SK-N-MC (cell line): ENCODE results near the gene CCDC158.

Experiments
- DNase-seq: peaks from one replicate; pipeline ENCODE4 v3.0.0-alpha.2; 2011; ENCODE audit warnings: low read depth, low spot score
- H3K27ac ChIP-seq: fragments of 200-600 bp; sonication (generic); 2 replicates; pipeline ENCODE4 v1.5.1; 2016; ENCODE audit warnings: mixed run types
- H3K36me3 ChIP-seq: fragments of 200-600 bp; sonication (generic); 2 replicates; pipeline ENCODE4 v1.6.1; 2017; ENCODE audit warnings: antibody characterized with exemption, low read length, mixed read lengths; ENCODE audit not compliant: insufficient read depth
- H3K4me3 ChIP-seq: fragments of 200-600 bp; sonication (generic); 2 replicates; pipeline ENCODE4 v1.5.1; 2016
- H3K9ac ChIP-seq: fragments of 200-600 bp; sonication (generic); 2 replicates; pipeline ENCODE4 v1.8.0; 2017; ENCODE audit warnings: mixed run types, mixed read lengths; ENCODE audit not compliant: insufficient read length
- H3K9me3 ChIP-seq: fragments of 200-600 bp; sonication (generic); 2 replicates; pipeline ENCODE4 v1.6.1; 2017; ENCODE audit warnings: low read depth, mild to moderate bottlenecking, antibody characterized with exemption, low read length, moderate library complexity, mixed read lengths
- EZH2 ChIP-seq: fragments of 200-600 bp; sonication (generic); IDR thresholded peaks from one replicate; pipeline ENCODE4 v1.6.1; 2017; ENCODE audit warnings: antibody characterized with exemption
- FOXP2 ChIP-seq: optimal IDR thresholded peaks from 2 replicates; pipeline ENCODE3; 2011; ENCODE audit warnings: mild to moderate bottlenecking, moderate library complexity; ENCODE audit not compliant: insufficient read depth; ENCODE audit errors: extremely low read length, control extremely low read depth
- POLR2AphosphoS5 ChIP-seq: IDR thresholded peaks from 2 replicates; pipeline ENCODE4 v1.6.1; 2012; ENCODE audit warnings: mild to moderate bottlenecking, low read depth, low read length, borderline replicate concordance

CCDC158 gene

DNA sequence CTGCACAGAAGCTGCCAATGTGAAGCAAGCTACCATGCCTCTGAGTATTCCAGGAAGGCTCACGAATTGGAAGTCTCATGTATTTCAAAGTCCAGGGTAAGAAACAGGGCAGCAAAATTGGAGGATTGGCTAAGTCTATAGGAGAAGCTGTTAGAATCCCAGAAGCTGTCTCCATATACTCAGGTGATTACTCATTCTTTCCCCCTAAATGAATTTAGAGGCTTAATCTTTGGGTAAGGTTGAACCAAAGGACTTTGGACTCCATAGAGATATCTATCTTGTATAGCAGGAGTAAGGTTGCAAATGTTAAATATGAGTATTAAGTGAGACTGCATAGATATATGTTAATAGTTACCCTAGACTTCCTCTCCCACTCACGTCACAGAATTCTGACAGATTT, 78.1 kb downstream of the CCDC158 start:
- H3K9me3 ChIP-seq = no peaks in the 10 kb centered on the region
- no peak overlapping the region for H3K4me3 ChIP-seq
- no peak overlapping the region for H3K27ac ChIP-seq
- no peaks in the 10 kb centered on the region for H3K36me3 ChIP-seq
- TF ChIP-seq POLR2AphosphoS5 (no peak), EZH2 (no peak), FOXP2 (no peak)
- DNase-seq = no peak
- H3K9ac ChIP-seq = no peak overlapping the region

DNA sequence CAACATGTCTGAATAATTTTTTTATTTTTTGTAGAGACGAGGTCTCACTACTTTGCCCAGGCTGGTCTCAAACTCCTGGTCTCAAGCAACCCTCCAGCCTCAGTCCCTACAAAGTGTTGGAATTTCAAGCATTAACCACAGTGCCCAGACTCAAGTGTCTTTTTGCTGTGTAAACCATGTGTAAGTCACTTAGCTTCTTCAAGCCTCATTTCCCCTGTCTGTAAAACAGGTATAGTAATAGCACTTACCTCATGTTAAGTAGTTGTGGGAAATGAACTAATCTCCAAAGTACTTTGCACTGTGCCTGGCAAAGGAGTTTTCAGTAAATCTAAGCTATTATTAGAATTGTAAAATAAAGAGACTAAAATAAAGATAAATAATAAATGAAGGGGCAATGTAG, 78.8 kb downstream of the CCDC158 start:
- no peak overlapping the region for H3K27ac ChIP-seq
- no peak overlapping the region for H3K4me3 ChIP-seq
- no peaks in the 10 kb centered on the region for H3K9me3 ChIP-seq
- H3K9ac ChIP-seq = no peak overlapping the region
- no peak for DNase-seq
- no peaks in the 10 kb centered on the region for H3K36me3 ChIP-seq
- no peak for TF ChIP-seq EZH2
- no peak for TF ChIP-seq POLR2AphosphoS5
- TF ChIP-seq FOXP2 = no peak

DNA sequence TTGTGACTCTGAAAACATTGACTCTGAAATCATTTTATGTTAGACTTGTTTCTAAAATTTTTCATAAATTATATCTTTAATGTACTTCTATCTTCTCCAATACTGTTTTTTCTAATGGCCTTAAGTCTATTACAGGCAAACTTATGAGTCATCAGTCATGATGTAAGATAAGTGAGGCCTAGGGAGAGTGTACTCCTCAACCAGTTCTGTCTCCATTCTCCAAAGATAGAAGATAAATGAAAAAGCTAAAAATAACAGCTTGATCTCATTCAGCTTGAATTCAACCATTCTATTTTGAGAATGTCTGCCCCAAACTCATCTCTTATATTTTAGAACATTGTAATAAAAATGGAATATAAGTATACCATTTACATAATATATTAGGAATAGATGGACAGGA, 79.9 kb downstream of the CCDC158 start:
- Histone ChIP-seq H3K36me3 (no peaks in the 10 kb centered on the region), H3K4me3 (no peak overlapping the region), H3K9me3 (no peaks in the 10 kb centered on the region), H3K27ac (no peak overlapping the region), H3K9ac (no peak overlapping the region)
- no peak for DNase-seq
- no peak for TF ChIP-seq FOXP2
- no peak for TF ChIP-seq POLR2AphosphoS5
- TF ChIP-seq EZH2 = no peak

DNA sequence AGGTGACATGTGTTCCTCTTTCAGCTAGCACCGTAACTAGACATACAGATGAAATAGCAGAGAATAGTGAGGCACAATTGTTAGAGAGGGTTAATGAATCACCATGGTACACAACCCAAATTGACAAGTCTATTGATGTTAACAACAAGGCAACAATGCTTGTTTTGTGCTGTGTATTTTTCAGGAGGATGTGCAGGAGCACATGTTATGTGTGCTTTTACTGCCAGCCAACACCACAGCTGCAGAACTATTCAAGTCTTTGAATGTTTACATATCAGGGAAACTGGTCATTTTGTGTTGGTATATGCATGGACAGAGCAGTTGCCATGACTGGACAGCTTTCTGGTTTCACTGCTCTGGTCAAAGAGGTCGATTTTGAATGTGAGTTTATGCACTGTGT, 81.6 kb downstream of the CCDC158 start:
- no peak for TF ChIP-seq FOXP2
- TF ChIP-seq POLR2AphosphoS5 = no peak
- TF ChIP-seq EZH2 = no peak
- H3K9me3 ChIP-seq = no peaks in the 10 kb centered on the region
- no peak overlapping the region for H3K9ac ChIP-seq
- H3K4me3 ChIP-seq = no peak overlapping the region
- no peak overlapping the region for H3K27ac ChIP-seq
- H3K36me3 ChIP-seq = no peaks in the 10 kb centered on the region
- DNase-seq = no peak

- no peak overlapping the region for H3K4me3 ChIP-seq
- H3K27ac ChIP-seq = no peak overlapping the region
- no peak overlapping the region for H3K9ac ChIP-seq
- H3K9me3 ChIP-seq = no peaks in the 10 kb centered on the region
- no peak for DNase-seq
- no peaks in the 10 kb centered on the region for H3K36me3 ChIP-seq
- no peak for TF ChIP-seq FOXP2
- no peak for TF ChIP-seq POLR2AphosphoS5
- TF ChIP-seq EZH2 = no peak
These were observed 86.1 kb downstream of the CCDC158 start for GRCh38 chr4:76334885-76335284.

- no peak for TF ChIP-seq POLR2AphosphoS5
- no peak for TF ChIP-seq FOXP2
- TF ChIP-seq EZH2 = no peak
These were observed 94.4 kb downstream of the CCDC158 start for GRCh38 chr4:76326515-76326914.

GRCh38 chr4:76325072-76325471, 95.9 kb downstream of the CCDC158 start:
- TF ChIP-seq FOXP2 (no peak), EZH2 (no peak), POLR2AphosphoS5 (no peak)
- Histone ChIP-seq H3K9me3 (0 out of 2 replicates have a peak, but pooled peaks cover 3% of the 10 kb centered on the region), H3K36me3 (no peaks in the 10 kb centered on the region), H3K27ac (no peak overlapping the region), H3K9ac (no peak overlapping the region), H3K4me3 (no peak overlapping the region)
- no peak for DNase-seq

More at GRCh38 chr4:76326515-76326914, 94.4 kb downstream of the CCDC158 start:
- Histone ChIP-seq H3K4me3 (no peak overlapping the region), H3K9ac (no peak overlapping the region), H3K36me3 (no peaks in the 10 kb centered on the region), H3K27ac (no peak overlapping the region), H3K9me3 (0 out of 2 replicates have a peak, but pooled peaks cover 3% of the 10 kb centered on the region)
- no peak for DNase-seq

DNA sequence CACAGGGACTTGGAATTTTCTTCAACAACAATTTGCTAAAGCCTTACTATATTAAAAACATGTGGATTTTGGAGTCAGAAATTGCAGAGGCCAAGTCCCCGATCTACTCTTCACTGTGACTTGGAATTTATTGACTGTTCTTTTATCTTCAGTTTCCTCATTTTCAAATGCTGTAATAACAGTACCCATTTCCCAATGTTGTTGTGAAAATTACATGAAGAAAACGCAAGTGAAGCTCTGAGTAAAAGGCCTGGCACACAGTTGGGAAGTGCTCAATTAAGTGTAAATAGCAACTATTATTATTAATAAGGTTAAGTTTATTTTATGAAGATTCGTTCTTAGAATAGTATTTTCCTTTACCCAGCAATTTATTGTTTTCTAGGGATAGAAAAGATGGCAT, 98.7 kb downstream of the CCDC158 start:
- Histone ChIP-seq H3K27ac (no peak overlapping the region), H3K4me3 (no peak overlapping the region), H3K36me3 (no peaks in the 10 kb centered on the region), H3K9ac (no peak overlapping the region), H3K9me3 (0 out of 2 replicates have a peak, but pooled peaks cover 3% of the 10 kb centered on the region)
- no peak for DNase-seq
- no peak for TF ChIP-seq EZH2
- TF ChIP-seq FOXP2 = no peak
- no peak for TF ChIP-seq POLR2AphosphoS5

DNA sequence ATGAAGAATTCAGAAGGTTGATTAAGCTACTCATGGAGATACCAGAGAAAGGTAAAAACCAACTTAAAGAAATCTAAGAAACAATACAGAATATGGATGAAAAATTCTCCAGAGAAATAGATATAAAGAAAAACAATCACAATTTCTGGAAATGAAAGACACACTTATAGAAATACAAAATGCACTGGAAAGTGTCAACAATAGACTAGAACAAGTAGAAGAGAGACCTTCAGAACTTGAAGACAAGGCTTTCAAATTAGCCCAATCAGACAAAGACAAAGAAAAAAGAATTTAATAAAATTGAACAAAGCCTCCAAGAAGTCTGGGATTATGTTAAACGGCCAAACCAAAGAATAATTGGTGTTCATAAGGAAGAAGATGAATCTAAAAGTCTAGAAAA, 104.8 kb downstream of the CCDC158 start:
- Histone ChIP-seq H3K27ac (no peak overlapping the region), H3K4me3 (no peak overlapping the region), H3K9ac (no peak overlapping the region), H3K36me3 (no peaks in the 10 kb centered on the region), H3K9me3 (no peaks in the 10 kb centered on the region)
- no peak for DNase-seq
- TF ChIP-seq POLR2AphosphoS5 = no peak
- no peak for TF ChIP-seq EZH2
- TF ChIP-seq FOXP2 = no peak
